Activated T-helper 2 cell treated with anti-CD3 and anti-CD28 coated beads, Interferon-gamma antibody, Interleukin-2, Interleukin-4, amounts not matched to agents 10 μg/mL and 5 μg/mL and 100 μg/mL, durations not matched to agents 14 hours and 24 hours and 36 hours (primary cell): ENCODE results near the gene GBX1. TPM values are rescaled to one million over a fixed set of nuclear protein-coding genes. Genes with fewer than 3 reads are reported as not detected.

Source experiments
- DNase-seq: peaks from one replicate; pipeline ENCODE4 v3.0.0; 2021; ENCODE audit warnings: low spot score
- H3K27ac Mint-ChIP-seq: one replicate; pipeline ENCODE4 v1.8.0; 2021; ENCODE audit warnings: mixed read lengths
- H3K27me3 Mint-ChIP-seq: one replicate; pipeline ENCODE4 v1.8.0; 2021; ENCODE audit warnings: low read depth, mixed read lengths
- H3K36me3 Mint-ChIP-seq: one replicate; pipeline ENCODE4 v1.8.0; 2021; ENCODE audit warnings: low read depth, mixed read lengths
- H3K4me1 Mint-ChIP-seq: one replicate; pipeline ENCODE4 v1.8.0; 2021; ENCODE audit warnings: low read depth, mixed read lengths
- H3K4me3 Mint-ChIP-seq: one replicate; pipeline ENCODE4 v1.8.0; 2021; ENCODE audit warnings: low read depth, mild to moderate bottlenecking, moderate library complexity, mixed read lengths
- H3K9me3 Mint-ChIP-seq: one replicate; pipeline ENCODE4 v1.8.0; 2021; ENCODE audit warnings: mixed read lengths
- intact Hi-C: fragments of 100-400 bp; cut with micrococcal nuclease; formaldehyde crosslinking; loops from one replicate; pipeline ENCODE4 v1.15.1; 2023
- total RNA-seq: library from RNA; stranded (reverse); gene quantifications from 2 replicates; pipeline ENCODE4 v1.2.3, GENCODE V29; 2022

The GBX1 gene
- total RNA-seq, 1 donor from 2014 or later = not detected

DNA sequence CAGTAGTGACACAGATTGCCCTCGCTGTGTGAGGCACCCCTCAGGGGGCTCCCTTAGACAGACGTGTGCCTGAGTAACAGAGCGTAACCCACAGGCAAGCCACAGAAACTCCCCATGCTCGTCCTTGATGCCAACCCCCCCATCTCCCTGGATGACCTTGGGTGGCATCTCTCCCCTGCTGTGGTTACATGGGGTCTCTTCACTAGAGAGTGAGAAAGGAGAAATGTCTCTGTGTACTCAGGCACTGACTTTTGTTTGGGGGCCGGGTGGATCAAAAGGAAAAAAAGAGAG lies 20.7 kb upstream of the GBX1 start:
- Mint-ChIP-seq H3K36me3 (no peaks in the 10 kb centered on the region), H3K27me3 (peaks cover 10% of the 10 kb centered on the region), H3K27ac (no peak overlapping the region), H3K4me1 (no peaks in the 10 kb centered on the region), H3K9me3 (no peaks in the 10 kb centered on the region), H3K4me3 (no peak overlapping the region)
- no peak for DNase-seq
- intact Hi-C loops = no loop called here

- Mint-ChIP-seq H3K27me3 (peaks cover 10% of the 10 kb centered on the region), H3K36me3 (no peaks in the 10 kb centered on the region), H3K9me3 (no peaks in the 10 kb centered on the region), H3K27ac (no peak overlapping the region), H3K4me3 (no peak overlapping the region), H3K4me1 (no peaks in the 10 kb centered on the region)
- intact Hi-C loops = no loop called here
- DNase-seq = no peak
These were observed 20.1 kb upstream of the GBX1 start for GRCh38 chr7:151187409-151188251.

DNA sequence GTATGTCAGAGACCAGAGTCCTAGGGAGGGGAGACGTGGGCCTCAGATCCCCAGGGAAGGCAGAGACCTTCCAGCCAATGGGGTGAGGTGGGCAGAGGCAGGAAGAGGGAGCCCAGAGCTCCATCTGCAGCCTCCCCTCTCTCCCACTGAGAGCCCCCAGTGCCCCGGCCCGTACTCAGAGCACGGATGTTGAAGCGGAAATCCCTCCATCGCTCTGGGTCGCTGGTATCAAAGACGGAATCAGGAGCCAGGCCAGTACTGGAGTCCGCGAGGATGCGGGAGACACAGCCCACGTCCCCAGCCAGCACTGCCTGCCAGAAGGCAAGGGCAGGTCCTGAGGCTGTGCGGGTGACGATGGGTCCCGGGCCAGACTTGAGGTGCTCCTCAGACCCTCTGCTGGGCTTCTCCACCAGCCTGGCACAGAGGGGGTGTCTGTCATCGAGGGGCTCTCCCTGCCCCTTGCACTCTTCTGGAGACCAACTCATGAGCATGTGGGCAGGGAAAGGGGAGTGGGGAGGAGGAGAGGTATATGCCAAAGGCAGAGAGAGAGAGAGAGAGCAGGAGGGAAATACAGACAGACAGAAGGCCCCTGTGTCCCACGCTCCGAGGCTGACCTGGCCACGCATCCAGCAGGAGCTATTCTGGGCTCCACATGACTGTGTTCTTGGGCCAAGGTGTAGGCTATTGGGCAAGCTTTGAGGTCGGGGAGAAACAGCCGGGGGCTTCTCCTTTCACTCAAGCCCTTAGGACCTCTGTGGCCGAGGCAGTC lies 19.3 kb upstream of the GBX1 start, which contains the start of gene ASB10:
Gene ASB10 (minus strand): TSS at position 611 of the 769 bp plus-strand sequence. CDS start 120 bp downstream, at position 491.
- Mint-ChIP-seq H3K27me3 (peaks cover 10% of the 10 kb centered on the region), H3K27ac (no peak within 1 kb of the TSS), H3K9me3 (no peaks in the 10 kb centered on the region), H3K4me1 (no peaks in the 10 kb centered on the region), H3K4me3 (no peak within 1 kb of the TSS), H3K36me3 (no peaks in the 10 kb centered on the region)
- intact Hi-C loops = no loop called here
- DNase-seq = no peak

DNA sequence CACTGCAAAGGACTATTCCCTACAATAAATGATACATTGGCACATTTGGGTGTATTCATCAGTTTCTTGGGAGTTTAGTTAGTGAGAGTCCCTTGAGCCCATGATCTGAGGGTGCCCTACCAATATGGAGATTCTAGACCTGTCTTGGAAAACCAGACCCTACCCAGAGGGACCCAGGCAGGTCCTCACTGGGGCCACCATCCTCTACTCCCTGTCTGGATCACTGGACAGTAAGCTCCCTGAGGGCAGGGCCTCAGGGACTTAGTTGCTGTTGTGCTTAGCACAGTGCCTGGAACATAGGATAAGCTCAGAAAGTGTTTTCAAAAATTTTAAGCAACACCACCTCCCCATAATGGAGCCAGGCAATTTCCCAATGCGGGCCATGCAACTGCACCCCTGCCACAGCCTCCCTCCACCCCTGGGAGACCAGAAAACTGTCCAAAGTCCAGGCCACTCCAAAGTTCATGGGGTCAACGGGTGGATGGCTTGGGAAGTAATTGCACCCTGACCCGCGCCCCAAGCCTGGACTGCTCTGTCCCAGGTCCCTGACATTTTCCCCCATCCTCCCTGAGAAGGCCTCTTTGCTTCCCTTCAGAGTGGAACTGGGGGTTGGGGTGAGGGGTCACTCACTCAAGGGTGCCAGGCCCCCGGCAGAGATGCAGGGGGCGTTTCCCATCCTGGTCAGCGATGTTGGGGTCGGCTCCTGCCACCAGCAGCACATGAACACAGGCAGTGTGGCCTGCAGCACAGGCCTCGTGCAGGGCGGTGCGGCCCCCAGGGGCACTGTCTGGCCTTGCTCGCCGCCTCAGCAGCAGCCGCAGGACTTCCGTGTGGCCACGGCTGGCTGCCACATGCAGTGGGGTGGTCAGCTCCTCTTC lies 18.5 kb upstream of the GBX1 start:
- no peak for DNase-seq
- Mint-ChIP-seq H3K4me1 (no peaks in the 10 kb centered on the region), H3K27me3 (peaks cover 10% of the 10 kb centered on the region), H3K27ac (no peak overlapping the region), H3K9me3 (no peaks in the 10 kb centered on the region), H3K36me3 (no peaks in the 10 kb centered on the region), H3K4me3 (no peak overlapping the region)
- intact Hi-C loops = no loop called here

GRCh38 chr7:151181011-151181431 lies 13.5 kb upstream of the GBX1 start:
- no peak overlapping the region for H3K27ac Mint-ChIP-seq
- H3K36me3 Mint-ChIP-seq = no peaks in the 10 kb centered on the region
- peaks cover 9% of the 10 kb centered on the region for H3K27me3 Mint-ChIP-seq
- DNase-seq = no peak
- no peaks in the 10 kb centered on the region for H3K9me3 Mint-ChIP-seq
- no peak overlapping the region for H3K4me3 Mint-ChIP-seq
- intact Hi-C loops = no loop called here
- H3K4me1 Mint-ChIP-seq = no peaks in the 10 kb centered on the region

DNA sequence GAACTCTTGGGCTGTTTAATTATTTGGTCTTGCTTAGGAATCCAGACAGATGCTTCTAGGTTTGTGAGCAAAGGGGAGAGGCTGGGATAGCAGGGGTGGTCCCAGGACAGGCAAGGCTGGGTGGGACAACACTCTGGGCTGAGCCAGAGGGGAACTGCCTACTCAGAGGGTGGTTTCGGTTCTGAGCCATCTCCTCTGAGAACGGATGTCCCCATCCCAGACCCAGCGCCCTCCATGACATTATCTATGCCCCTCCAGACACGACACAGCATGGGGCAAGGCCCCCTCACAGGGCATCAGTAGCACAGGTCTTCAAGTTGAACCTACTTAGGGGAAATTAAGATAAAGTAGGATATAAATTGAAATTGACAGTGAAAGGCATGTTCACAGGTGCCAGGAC lies 12.5 kb upstream of the GBX1 start:
- H3K9me3 Mint-ChIP-seq = no peaks in the 10 kb centered on the region
- no peak overlapping the region for H3K4me3 Mint-ChIP-seq
- no peaks in the 10 kb centered on the region for H3K36me3 Mint-ChIP-seq
- H3K27ac Mint-ChIP-seq = no peak overlapping the region
- intact Hi-C loops = no loop called here
- H3K27me3 Mint-ChIP-seq = peaks cover 9% of the 10 kb centered on the region
- no peaks in the 10 kb centered on the region for H3K4me1 Mint-ChIP-seq
- DNase-seq = no peak

GRCh38 chr7:151179287-151179860 lies 11.9 kb upstream of the GBX1 start:
- no peak for DNase-seq
- H3K4me3 Mint-ChIP-seq = no peak overlapping the region
- intact Hi-C loops = no loop called here

DNA sequence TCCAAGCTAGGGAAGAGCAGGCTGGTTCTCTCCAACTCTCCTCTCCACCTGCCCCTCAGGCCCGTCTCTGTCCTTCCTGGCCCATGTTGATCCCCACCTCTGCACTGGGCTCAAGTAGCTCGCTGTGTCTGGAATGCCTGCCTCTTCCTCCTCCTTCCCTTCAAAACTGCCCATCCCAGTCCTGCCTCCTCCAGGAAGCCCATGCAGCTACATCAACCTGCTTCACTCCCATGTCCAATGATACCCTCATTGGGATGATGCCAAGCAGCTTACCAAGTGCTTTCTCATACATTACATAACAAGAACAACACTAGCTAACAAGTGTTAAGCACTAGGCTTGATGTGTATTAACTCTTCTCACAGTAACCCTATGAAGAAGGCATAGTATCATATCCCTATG lies 11.3 kb upstream of the GBX1 start:
- peaks cover 9% of the 10 kb centered on the region for H3K27me3 Mint-ChIP-seq
- H3K27ac Mint-ChIP-seq = no peak overlapping the region
- no peak for DNase-seq
- no peaks in the 10 kb centered on the region for H3K4me1 Mint-ChIP-seq
- H3K9me3 Mint-ChIP-seq = no peaks in the 10 kb centered on the region
- no peak overlapping the region for H3K4me3 Mint-ChIP-seq
- no peaks in the 10 kb centered on the region for H3K36me3 Mint-ChIP-seq
- intact Hi-C loops = no loop called here

More at GRCh38 chr7:151179287-151179860, 11.9 kb upstream of the GBX1 start:
- H3K9me3 Mint-ChIP-seq = no peaks in the 10 kb centered on the region
- peaks cover 9% of the 10 kb centered on the region for H3K27me3 Mint-ChIP-seq
- no peaks in the 10 kb centered on the region for H3K36me3 Mint-ChIP-seq
- no peaks in the 10 kb centered on the region for H3K4me1 Mint-ChIP-seq
- H3K27ac Mint-ChIP-seq = no peak overlapping the region

- H3K27me3 Mint-ChIP-seq = peaks cover 9% of the 10 kb centered on the region
- no peak for DNase-seq
- no peak overlapping the region for H3K4me3 Mint-ChIP-seq
- intact Hi-C loops = no loop called here
- H3K4me1 Mint-ChIP-seq = no peaks in the 10 kb centered on the region
- no peaks in the 10 kb centered on the region for H3K9me3 Mint-ChIP-seq
- H3K27ac Mint-ChIP-seq = no peak overlapping the region
- H3K36me3 Mint-ChIP-seq = no peaks in the 10 kb centered on the region
These were observed 10.7 kb upstream of the GBX1 start for GRCh38 chr7:151178236-151178635.

DNA sequence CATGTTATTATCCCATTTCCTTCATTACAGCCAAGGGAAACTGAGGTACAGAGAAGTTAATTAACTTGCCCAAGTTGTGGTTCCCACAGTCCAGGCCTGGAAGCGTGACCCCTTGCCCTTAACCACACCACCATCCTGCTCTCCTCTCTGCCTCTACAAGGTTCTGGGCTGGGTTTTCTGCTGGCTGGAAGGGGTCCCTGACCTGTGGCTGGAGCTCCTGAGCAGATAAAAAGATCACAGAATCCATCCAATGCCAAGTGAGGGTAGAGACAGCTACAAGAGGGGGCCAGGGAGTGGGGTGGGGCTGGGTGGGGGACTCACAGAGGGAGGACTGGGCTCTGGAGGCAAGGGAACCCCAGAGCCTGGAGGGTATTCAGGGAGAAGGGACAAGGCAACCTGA lies 9.8 kb upstream of the GBX1 start:
- no peak for DNase-seq
- no peak overlapping the region for H3K4me3 Mint-ChIP-seq
- intact Hi-C loops = no loop called here
- no peaks in the 10 kb centered on the region for H3K36me3 Mint-ChIP-seq
- H3K4me1 Mint-ChIP-seq = peaks cover 1% of the 10 kb centered on the region
- H3K27me3 Mint-ChIP-seq = peaks cover 16% of the 10 kb centered on the region
- H3K27ac Mint-ChIP-seq = no peak overlapping the region
- no peaks in the 10 kb centered on the region for H3K9me3 Mint-ChIP-seq

- Mint-ChIP-seq H3K9me3 (no peaks in the 10 kb centered on the region), H3K4me1 (peaks cover 4% of the 10 kb centered on the region), H3K27me3 (peaks cover 24% of the 10 kb centered on the region), H3K4me3 (no peak overlapping the region), H3K27ac (no peak overlapping the region), H3K36me3 (no peaks in the 10 kb centered on the region)
- no peak for DNase-seq
- intact Hi-C loops = no loop called here
These were observed 8.9 kb upstream of the GBX1 start for GRCh38 chr7:151176401-151176800.

DNA sequence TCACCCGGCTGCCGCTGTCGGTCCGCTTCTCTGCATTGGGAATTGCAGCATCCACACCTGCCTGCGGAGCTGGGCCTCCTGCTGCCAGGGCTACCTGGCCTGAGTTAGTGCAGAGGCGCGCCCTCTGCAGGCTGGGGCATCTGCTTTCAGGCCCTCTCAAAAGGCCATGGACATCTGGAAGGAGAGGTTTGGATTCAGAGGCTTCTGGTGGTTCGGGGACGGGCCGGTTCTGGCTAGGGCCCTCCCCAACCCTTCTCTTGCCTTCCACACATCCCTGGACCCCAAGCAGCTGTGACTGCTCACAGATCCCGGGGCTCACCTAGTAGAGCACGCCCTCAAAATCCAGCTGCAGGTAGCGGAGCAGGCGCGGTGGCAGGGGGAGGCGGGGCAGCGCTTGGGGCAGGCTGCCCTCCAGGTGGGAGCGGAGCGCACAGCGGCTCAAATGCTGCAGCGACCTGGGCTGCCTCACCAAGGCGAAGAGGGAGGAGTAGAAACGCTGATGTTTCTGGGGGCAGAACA lies 8.4 kb upstream of the GBX1 start:
- Mint-ChIP-seq H3K9me3 (no peaks in the 10 kb centered on the region), H3K27me3 (peaks cover 28% of the 10 kb centered on the region), H3K36me3 (no peaks in the 10 kb centered on the region), H3K4me1 (peaks cover 4% of the 10 kb centered on the region), H3K4me3 (no peak overlapping the region), H3K27ac (no peak overlapping the region)
- no peak for DNase-seq
- intact Hi-C loops = no loop called here
